GM20000 (cell line): ENCODE data around the gene ZFR.
"Not testable (repeated sequence)": the region's sequence is repeated elsewhere in the genome, so short reads cannot be mapped to it uniquely, and the experiment has no call there.

Experiments used
- DNase-seq: peaks from one replicate; pipeline ENCODE4 v3.0.0; 2012; ENCODE audit warnings: low spot score
- CTCF ChIP-seq: IDR thresholded peaks from 2 replicates; pipeline ENCODE4 v1.5.1; 2012; ENCODE audit warnings: mild to moderate bottlenecking, control low read depth; ENCODE audit errors: extremely low read depth, missing control alignments

ZFR gene

GRCh38 chr5:32403760-32404159 lies 40.8 kb downstream of the ZFR start:
- TF ChIP-seq CTCF, result no peak
- DNase-seq, result no peak

- no peak for DNase-seq
- TF ChIP-seq CTCF, result no peak
Observed at GRCh38 chr5:32400401-32400800, 44.1 kb downstream of the ZFR start.

- DNase-seq, result not testable (repeated sequence)
Observed at GRCh38 chr5:32398754-32399153, 45.8 kb downstream of the ZFR start.

GRCh38 chr5:32394981-32395380 lies 49.6 kb downstream of the ZFR start:
- no peak for DNase-seq
- no peak for TF ChIP-seq CTCF

GRCh38 chr5:32392039-32392438 lies 52.5 kb downstream of the ZFR start:
- TF ChIP-seq CTCF, result no peak
- DNase-seq, result no peak

- no peak for TF ChIP-seq CTCF
- DNase-seq, result no peak
Observed at GRCh38 chr5:32390819-32391591, 53.5 kb downstream of the ZFR start.

GRCh38 chr5:32388432-32389129 lies 56.0 kb downstream of the ZFR start:
- TF ChIP-seq CTCF, result no peak
- DNase-seq, result no peak
